ENCODE measurements around the gene POLG.

- no peak for TF ChIP-seq CTCF (IDR thresholded peaks at IDR 0.05)
- no peak for TF ChIP-seq POLR2A (IDR thresholded peaks at IDR 0.05)
Measured at GRCh38 chr15:89369341-89369947, 34.8 kb upstream of the POLG start.

Data from Peyer's patch (tissue), 4 donors.